Activated CD4-positive, alpha-beta T cell treated with anti-CD3 and anti-CD28 coated beads, Interleukin-2, amount 50 U/mL, for 1 hour (primary cell): ENCODE results near the gene BABAM1.
"Not testable (repeated sequence)": the region's sequence is repeated elsewhere in the genome, so short reads cannot be mapped to it uniquely, and the experiment has no call there.

Experiments used
- DNase-seq: peaks from one replicate; pipeline ENCODE4 v3.0.0-alpha.2; 2020

The BABAM1 gene

GRCh38 chr19:17243830-17244617, 23.2 kb upstream of the BABAM1 start:
- no peak for DNase-seq

GRCh38 chr19:17244618-17245534, 22.4 kb upstream of the BABAM1 start:
- DNase-seq, result no peak

- DNase-seq, result no peak
Measured at GRCh38 chr19:17245535-17245984, 21.7 kb upstream of the BABAM1 start, which contains the start of gene NR2F6. NR2F6 (minus strand) TSS chr19:17245919; CDS start chr19:17245220, 699 bp downstream.

GRCh38 chr19:17246681-17247425, 20.4 kb upstream of the BABAM1 start:
- DNase-seq, result no peak

GRCh38 chr19:17248011-17248776, 19.0 kb upstream of the BABAM1 start:
- no peak for DNase-seq

- DNase-seq, result no peak
Measured at GRCh38 chr19:17249887-17250548, 17.2 kb upstream of the BABAM1 start.

GRCh38 chr19:17254636-17255035, 12.6 kb upstream of the BABAM1 start:
- no peak for DNase-seq

GRCh38 chr19:17255150-17255621, 12.1 kb upstream of the BABAM1 start:
- no peak for DNase-seq

GRCh38 chr19:17256130-17256529, 11.1 kb upstream of the BABAM1 start:
- no peak for DNase-seq

GRCh38 chr19:17259118-17259780, 8.0 kb upstream of the BABAM1 start:
- no peak for DNase-seq

- no peak for DNase-seq
Measured at GRCh38 chr19:17259934-17260333, 7.3 kb upstream of the BABAM1 start.

GRCh38 chr19:17260842-17261325, 6.4 kb upstream of the BABAM1 start:
- peak; percentile 90 for DNase-seq

GRCh38 chr19:17262557-17262956, 4.7 kb upstream of the BABAM1 start:
- DNase-seq, result no peak

- no peak for DNase-seq
Measured at GRCh38 chr19:17263712-17264640, 3.3 kb upstream of the BABAM1 start.

GRCh38 chr19:17264641-17264979, 2.6 kb upstream of the BABAM1 start, which contains the start of gene USHBP1:
USHBP1 (minus strand) TSS chr19:17264745; CDS start chr19:17264299, 446 bp downstream.
- no peak for DNase-seq

- DNase-seq, result no peak
Measured at GRCh38 chr19:17266026-17266425, 1.2 kb upstream of the BABAM1 start.

- DNase-seq, result no peak
Measured at GRCh38 chr19:17266589-17266974, 661 bp upstream of the BABAM1 start.

GRCh38 chr19:17268754-17269153, 1.5 kb downstream of the BABAM1 start:
- DNase-seq, result no peak

- DNase-seq, result not testable (repeated sequence)
Measured at GRCh38 chr19:17274892-17275291, 7.6 kb downstream of the BABAM1 start.
